GM10847 (cell line): ENCODE data around the gene PRSS1.

Source experiments
- POLR2A ChIP-seq: IDR thresholded peaks from 2 replicates; pipeline ENCODE4 v1.6.1; 2011; ENCODE audit not compliant: insufficient read length; ENCODE audit errors: extremely low read depth

PRSS1 gene

GRCh38 chr7:142801601-142802295, 52.5 kb downstream of the PRSS1 start:
- no peak for TF ChIP-seq POLR2A

DNA sequence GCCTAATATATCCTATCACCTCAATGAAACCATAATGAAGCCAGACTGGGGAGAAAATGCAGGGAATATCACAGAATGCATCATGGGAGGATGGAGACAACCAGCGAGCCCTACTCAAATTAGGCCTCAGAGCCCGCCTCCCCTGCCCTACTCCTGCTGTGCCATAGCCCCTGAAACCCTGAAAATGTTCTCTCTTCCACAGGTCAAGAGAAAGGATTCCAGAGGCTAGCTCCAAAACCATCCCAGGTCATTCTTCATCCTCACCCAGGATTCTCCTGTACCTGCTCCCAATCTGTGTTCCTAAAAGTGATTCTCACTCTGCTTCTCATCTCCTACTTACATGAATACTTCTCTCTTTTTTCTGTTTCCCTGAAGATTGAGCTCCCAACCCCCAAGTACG, 53.0 kb downstream of the PRSS1 start:
- no peak for TF ChIP-seq POLR2A
